Measurements from ENCODE around the gene KRCC1.
A peak's percentile ranks its signal among the peaks of the same experiment; 100 is the strongest.

The KRCC1 gene

GRCh38 chr2:88055371-88056128 is at the start of gene KRCC1:
TSS of gene KRCC1 (minus strand) at chr2:88055783. CDS start at chr2:88028563, 27,220 bp downstream.
- DNase-seq (ENCODE audit: low read depth), result peak; percentile 97

DNA sequence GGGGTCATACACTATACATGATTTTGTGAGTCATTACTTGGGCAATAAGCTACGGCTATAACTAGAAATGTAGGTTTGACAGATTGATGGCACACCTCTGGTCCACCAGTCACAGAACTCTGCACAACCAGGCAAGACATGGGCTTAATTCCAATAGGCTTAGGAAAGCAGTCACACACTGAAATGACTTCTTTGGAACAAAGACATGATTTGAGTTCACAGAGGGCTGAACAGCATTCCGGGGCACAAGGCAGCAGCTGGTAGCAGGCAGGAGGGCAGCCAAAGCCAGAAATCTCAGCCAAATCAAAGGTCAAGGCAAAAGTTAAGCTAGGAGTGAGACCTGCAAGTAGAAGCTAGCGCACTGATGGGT is 44.9 kb upstream of the KRCC1 start:
- DNase-seq (ENCODE audit: low read depth), result no peak

DNA sequence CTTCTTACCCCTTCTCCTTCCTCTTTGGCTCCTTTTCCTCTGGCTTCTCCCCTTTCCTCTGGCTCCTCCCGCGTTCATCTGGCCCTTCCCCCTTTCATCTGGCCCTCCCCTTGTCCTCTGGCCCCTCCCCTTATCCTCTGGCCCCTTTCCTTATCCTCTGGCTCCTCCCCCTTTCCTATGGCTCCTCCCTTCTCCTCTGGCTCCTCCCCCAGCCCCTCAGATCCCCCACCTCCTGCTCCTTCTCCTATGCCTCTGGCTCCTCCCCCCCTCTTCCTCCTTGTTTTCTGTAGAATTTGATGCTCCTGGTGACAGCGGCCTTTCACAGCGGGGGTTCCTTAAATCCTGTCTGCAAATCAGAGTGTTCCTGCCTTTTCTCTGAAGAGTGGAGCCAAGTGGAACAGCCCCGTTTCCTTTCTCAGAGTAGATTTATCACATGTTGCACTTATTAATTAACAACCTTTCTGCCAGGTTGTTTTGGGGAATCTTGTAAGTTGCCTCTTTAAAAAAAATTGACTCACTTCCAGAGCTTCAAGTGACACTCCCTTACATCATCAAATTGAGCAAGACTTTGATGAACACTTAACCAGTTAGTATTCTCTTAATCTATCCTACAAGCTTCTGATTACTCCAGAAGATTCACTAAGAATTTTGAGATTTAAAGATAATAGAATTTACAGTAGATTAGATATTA is 44.4 kb upstream of the KRCC1 start:
- peak; percentile 13 for DNase-seq (ENCODE audit: low read depth)

DNA sequence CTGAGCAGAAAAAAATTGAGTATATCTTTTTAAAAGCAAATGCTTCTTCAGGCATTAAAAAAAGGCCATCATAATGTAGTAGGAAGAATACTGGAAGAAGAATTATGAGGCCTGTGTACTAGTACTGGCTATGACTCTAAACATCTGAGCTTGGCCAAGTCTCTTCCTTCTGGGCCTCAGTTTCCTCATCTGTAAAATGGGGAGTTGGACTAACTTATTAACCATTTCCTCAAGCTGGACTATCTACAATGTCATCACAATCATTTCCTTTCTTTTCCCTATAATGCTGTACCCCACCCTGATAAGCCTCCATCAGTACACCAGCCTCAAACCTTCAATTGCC is 42.9 kb upstream of the KRCC1 start:
- DNase-seq (ENCODE audit: low read depth), result no peak

GRCh38 chr2:88097891-88098557 is 42.4 kb upstream of the KRCC1 start:
- no peak for DNase-seq (ENCODE audit: low read depth)

DNA sequence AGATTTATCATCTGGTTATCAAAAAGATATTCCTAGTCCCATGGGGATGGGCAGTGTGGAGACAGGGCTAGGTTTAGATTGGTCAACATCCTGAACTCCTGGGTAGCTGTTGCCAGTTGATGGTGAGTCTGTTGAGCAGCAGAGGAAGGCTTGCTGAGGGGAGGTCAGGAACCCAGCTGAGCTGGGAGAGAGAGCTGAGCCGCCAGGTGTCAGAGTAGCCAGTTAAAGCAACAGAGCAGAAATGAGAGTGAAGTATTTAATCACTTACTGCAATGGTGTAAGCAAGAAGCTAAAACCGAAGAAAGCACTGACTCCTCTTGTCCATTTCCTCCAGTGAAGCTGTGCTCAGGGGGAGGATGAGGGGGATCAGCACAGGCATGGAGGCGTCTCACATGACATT is 41.6 kb upstream of the KRCC1 start:
- no peak for DNase-seq (ENCODE audit: low read depth)

DNA sequence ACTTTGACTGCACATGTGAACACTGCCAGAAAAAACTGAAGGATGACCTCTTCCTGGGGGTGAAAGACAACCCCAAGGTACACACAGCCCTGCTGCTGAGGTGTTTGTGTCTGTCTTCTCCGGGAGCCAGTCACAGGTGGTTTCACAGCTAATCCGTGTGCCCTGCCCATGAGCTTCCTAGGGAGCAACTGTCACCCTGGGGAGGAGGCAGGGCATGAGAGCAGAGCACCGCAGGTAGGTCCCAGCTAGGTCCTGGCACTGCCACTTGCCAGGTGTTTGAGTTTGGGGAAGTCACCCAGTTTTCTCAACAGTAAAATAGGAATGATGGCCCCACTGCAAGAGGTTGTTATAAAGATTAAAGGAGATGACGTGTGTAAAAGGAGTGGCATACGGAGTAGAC is 41.1 kb upstream of the KRCC1 start:
- DNase-seq (ENCODE audit: low read depth), result no peak

GRCh38 chr2:88095022-88095421 is 39.4 kb upstream of the KRCC1 start:
- DNase-seq (ENCODE audit: low read depth), result no peak

- no peak for DNase-seq (ENCODE audit: low read depth)
Observed at GRCh38 chr2:88092773-88093172, 37.2 kb upstream of the KRCC1 start.

DNA sequence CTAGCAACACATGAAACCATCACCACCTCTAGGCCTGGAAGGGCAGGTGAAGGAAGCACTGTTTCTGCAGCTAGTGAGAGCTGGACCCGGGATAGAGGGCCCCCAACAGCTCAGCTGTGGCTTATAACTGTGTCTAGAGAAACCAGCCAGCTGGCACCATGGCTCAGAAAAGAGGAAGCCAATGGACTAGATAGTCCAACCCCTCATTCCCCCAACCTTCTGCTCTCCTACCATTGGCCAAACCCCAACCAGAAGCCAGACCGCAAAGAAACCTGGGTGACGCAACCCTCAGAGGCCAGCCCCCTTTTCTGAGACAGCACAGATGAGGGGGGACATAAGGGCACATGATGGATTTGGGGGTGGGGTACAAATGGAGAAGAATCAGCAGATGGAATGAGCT is 36.4 kb upstream of the KRCC1 start:
- DNase-seq (ENCODE audit: low read depth), result no peak

DNA sequence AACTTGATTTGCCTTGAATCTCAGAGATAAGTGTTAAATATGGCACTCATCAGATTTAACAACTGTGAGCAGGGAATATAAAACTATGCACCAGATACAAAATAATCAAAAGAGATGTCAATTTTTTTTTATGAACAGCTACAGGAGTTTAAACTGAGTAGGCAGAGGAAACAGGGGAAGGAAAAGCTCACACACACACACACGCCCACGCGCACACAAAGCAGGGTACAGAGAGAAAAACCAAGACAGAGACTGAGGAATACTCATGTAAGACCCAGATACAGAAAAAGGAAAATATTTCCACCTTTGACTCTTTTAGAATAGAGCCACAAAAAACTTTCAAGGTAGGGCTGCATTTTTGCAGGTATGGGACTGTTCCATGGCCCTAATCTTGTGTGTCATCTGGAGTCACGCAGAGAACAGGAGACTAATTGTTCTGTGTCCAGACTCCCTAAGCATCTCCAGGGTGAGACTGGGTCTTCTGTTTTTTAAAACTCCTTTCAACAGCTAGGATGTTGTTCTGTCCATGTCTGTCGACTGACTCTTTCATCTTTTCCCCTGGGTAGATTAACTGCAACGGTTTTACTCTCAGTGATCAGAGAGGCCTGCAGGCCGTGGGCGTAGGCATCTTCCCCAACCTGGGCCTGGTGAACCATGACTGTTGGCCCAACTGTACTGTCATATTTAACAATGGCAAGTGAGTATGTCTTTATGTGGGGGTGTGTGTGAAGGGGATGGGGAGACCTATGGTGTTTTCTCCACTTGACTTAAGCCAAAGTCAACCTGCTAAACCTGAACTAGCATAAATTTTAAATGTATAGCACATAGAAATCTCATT is 35.1 kb upstream of the KRCC1 start:
- DNase-seq (ENCODE audit: low read depth), result no peak

DNA sequence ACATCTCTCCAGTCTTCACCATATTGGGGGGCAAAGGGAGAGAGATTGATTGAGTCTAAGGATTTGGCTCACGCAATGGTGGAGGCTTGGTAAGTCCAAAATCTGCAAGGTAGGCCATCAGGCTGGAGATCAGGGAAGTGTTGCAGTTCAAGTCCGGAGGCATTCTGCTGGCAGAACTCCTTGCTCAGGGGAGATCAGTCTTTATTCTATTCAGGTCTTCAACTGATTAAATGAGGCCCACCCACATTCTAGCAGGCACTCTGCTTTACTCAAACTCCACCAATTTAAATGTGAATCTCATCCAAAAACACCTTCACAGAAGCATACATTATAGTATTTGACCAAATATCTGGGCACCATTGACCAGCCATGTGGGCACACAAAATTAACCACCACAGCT is 33.4 kb upstream of the KRCC1 start:
- no peak for DNase-seq (ENCODE audit: low read depth)

- no peak for DNase-seq (ENCODE audit: low read depth)
Observed at GRCh38 chr2:88087763-88088162, 32.2 kb upstream of the KRCC1 start.

DNA sequence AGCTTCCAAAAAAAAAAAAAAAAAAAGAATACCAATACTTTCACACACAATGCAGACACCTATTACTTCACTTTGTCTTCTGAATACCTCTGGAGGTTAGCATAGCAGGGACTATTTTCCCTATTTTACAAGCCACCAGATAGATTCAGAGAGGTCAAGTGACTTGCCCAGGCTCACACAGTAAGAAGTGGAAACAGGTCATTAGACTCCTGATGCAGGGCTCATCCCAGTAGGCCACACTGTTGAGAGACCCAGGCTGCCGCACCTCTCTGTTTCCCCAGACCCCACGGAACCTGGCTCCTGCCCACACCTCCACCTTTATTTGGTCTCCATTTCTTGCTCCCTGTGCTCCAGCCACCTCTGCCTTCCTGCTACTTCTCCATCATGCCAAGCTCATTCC is 31.5 kb upstream of the KRCC1 start:
- DNase-seq (ENCODE audit: low read depth), result no peak

DNA sequence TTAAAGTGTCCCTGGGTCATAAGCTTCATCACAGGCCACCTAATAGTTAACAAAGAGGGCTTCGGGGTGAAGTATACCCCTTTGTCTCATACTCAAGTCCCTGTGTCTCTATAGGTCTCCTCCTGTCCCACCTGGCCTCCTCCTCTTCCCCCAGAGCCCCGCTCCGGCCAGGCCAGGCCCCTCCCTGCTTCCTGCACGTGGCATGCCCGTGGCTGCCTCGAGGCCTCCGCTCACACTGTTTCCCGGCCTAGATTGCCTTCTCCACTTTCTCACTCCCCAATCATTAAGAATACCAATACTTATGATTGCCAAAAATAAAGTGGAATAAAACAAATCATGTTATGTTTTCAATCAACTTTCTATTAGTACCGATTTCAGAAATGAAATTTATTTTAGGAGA is 30.8 kb upstream of the KRCC1 start:
- no peak for DNase-seq (ENCODE audit: low read depth)

- DNase-seq (ENCODE audit: low read depth), result no peak
Observed at GRCh38 chr2:88085602-88086001, 30.0 kb upstream of the KRCC1 start.

DNA sequence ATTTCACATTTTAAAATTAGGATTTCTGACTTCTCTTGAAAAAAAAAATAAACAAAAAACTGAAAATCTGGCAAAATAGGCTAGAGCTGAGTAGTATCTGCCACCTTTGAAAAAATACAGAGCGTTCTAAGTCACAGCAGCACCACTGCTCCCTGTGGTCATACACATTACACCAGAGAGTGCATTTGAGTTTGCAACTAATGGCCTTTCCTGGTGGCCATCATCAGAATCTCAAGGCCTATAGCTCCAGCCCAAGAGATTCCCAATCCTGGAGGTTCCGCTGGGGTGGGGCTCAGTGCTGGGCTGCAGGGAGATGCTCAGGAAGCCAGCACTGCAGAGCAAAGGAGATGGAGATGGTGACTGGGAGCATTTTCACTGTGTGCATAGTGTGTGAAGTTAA is 29.5 kb upstream of the KRCC1 start:
- DNase-seq (ENCODE audit: low read depth), result no peak

DNA sequence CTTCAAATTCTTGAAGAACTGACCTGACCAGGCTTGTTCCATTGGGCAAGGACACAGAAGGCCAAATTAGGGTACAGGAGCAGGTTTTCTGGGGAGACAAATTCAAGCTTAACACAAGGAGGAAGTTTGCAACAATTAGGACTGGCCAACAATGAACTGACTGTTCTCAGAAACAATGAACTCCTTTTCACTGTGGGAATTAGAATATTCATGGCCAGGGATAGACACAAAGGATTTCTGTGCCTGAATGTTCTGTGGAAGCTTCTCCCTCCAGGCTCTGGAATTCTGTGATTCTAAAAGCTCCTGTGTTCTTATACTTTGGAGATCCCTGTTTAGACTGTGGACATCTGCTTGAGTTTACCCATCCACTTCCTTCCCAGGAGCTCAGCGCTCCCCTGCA is 27.2 kb upstream of the KRCC1 start:
- no peak for DNase-seq (ENCODE audit: low read depth)

DNA sequence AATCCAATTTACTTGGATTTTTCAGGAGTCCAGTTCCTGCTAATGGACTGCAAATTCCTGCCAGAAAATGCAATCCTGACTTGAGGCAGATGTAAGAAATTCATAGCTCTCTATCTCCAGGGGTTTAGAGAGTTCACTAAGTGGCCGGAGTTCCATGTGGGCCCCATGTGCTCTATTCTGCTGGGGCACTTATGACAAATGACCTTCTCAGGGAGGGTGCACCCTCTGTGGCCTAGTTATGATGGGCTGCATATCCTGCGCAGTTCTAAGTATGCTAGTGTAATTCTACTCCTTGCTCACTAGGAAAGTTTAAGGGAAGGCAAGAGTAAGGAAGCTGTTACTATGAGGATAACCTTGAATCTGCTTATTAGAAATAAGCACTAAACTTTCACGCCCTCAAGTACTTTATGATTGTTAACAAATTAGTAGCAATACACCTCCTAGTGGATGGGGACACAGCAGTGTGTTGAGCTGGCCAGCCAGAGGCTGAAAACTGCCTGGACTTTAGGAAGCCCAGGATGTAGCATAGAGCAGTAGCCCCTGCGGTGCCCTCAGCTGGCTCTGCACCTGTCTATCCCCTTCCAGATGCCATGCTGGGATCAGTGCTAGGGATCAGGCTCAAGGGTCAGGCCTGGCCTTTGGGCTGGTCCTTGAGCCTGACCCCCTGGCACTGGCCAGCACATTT is 26.5 kb upstream of the KRCC1 start:
- no peak for DNase-seq (ENCODE audit: low read depth)

DNA sequence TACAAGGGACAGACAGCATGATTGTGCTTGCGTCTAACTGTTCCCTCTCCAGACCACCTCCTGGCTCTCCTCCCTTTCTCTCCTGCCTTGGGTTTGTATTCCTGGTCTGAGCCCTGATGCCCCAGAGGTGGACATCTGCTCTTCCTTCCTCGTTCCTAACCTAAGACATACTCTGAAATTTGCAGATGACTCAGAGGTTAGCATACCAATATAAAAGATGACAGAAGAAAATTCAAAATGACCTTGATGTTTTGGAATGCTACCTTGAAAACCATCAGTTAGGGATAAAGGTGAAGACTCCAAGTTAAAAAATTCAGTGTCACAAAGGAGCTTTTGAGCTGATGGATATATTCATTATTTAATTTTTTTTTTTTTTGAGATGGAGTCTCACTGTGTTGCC is 25.0 kb upstream of the KRCC1 start:
- no peak for DNase-seq (ENCODE audit: low read depth)

GRCh38 chr2:88078643-88079172 is 23.1 kb upstream of the KRCC1 start:
- DNase-seq (ENCODE audit: low read depth), result no peak

DNA sequence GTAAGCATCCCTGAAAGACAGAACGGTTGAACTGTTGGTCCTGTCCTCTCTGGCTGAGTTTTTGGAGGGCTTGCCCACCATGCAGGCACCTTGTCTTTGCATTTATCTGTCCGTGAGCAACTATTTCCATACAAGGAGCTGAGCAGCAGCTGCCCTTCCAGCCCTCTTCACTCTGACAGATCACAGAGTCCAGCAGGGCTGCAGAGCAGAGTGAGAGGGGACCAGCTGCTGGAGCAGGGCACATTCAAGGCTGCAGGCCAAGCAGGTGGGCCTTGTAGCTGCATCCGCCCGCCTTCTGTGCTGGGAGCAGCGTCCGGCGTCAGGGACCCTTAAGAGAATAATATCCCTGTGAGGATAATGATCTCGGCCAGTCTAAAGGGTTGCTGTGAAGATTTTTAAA is 21.5 kb upstream of the KRCC1 start:
- no peak for DNase-seq (ENCODE audit: low read depth)
